Activated T-cell treated with anti-CD3 and anti-CD28 coated beads, Interleukin-2, amount 50 U/mL, for 72 hours (primary cell): ENCODE results near the gene FCER1G. TPM values are rescaled to one million over a fixed set of nuclear protein-coding genes. Genes with fewer than 3 reads are reported as not detected.
"Not testable (repeated sequence)": the region's sequence is repeated elsewhere in the genome, so short reads cannot be mapped to it uniquely, and the experiment has no call there.

Source experiments
- ATAC-seq, 2 donors: fragments of 150-1000 bp; cut with Tn5 transposase; replicated peaks in 1 of 2; 2 replicates each; pipeline ENCODE4 v1.10.0; 2021; ENCODE audit warnings: moderate library complexity in 2 of 2, mild to moderate bottlenecking in 1 of 2
- DNase-seq, 2 donors: peaks; one replicate each; pipeline ENCODE4 v3.0.0; 2021 to 2022; ENCODE audit warnings: mixed read lengths in 1 of 2
- H3K27ac Mint-ChIP-seq: one replicate; pipeline ENCODE4 v1.8.0; 2022; ENCODE audit warnings: mild to moderate bottlenecking, moderate library complexity, mixed read lengths
- H3K27me3 Mint-ChIP-seq: one replicate; pipeline ENCODE4 v1.8.0; 2022; ENCODE audit warnings: low read depth, mixed read lengths
- H3K36me3 Mint-ChIP-seq, 2 donors: one replicate each; pipeline ENCODE4 v1.8.0; 2022; ENCODE audit warnings: mixed read lengths in 2 of 2, mild to moderate bottlenecking in 1 of 2; ENCODE audit not compliant: insufficient read depth in 2 of 2
- H3K4me1 Mint-ChIP-seq: one replicate; pipeline ENCODE4 v1.8.0; 2022; ENCODE audit warnings: low read depth, mixed read lengths
- H3K4me3 Mint-ChIP-seq, 2 donors: one replicate each; pipeline ENCODE4 v1.8.0; 2022; ENCODE audit warnings: mild to moderate bottlenecking in 2 of 2, mixed read lengths in 2 of 2, moderate library complexity in 2 of 2
- H3K9me3 Mint-ChIP-seq, 2 donors: one replicate each; pipeline ENCODE4 v1.8.0; 2022; ENCODE audit warnings: mixed read lengths in 2 of 2
- total RNA-seq, 2 donors: library from RNA; stranded (reverse); gene quantifications; one replicate each; pipeline ENCODE4 v1.2.3, GENCODE V29; 2022

Gene FCER1G
- total RNA-seq, 2 donors from 2014 or later, result 1.8 to 3.7 TPM

- peaks cover 1% of the 10 kb centered on the region in 2 donors for H3K36me3 Mint-ChIP-seq
- no peak overlapping the region for H3K27ac Mint-ChIP-seq
- peaks cover 48% of the 10 kb centered on the region for H3K4me1 Mint-ChIP-seq
- no peak for ATAC-seq
- no peaks in the 10 kb centered on the region for H3K27me3 Mint-ChIP-seq
- no peaks in the 10 kb centered on the region for H3K9me3 Mint-ChIP-seq
- no peak for DNase-seq
- no peak overlapping the region for H3K4me3 Mint-ChIP-seq
Observed at GRCh38 chr1:161222175-161223019, 7.3 kb downstream of the FCER1G start.

DNA sequence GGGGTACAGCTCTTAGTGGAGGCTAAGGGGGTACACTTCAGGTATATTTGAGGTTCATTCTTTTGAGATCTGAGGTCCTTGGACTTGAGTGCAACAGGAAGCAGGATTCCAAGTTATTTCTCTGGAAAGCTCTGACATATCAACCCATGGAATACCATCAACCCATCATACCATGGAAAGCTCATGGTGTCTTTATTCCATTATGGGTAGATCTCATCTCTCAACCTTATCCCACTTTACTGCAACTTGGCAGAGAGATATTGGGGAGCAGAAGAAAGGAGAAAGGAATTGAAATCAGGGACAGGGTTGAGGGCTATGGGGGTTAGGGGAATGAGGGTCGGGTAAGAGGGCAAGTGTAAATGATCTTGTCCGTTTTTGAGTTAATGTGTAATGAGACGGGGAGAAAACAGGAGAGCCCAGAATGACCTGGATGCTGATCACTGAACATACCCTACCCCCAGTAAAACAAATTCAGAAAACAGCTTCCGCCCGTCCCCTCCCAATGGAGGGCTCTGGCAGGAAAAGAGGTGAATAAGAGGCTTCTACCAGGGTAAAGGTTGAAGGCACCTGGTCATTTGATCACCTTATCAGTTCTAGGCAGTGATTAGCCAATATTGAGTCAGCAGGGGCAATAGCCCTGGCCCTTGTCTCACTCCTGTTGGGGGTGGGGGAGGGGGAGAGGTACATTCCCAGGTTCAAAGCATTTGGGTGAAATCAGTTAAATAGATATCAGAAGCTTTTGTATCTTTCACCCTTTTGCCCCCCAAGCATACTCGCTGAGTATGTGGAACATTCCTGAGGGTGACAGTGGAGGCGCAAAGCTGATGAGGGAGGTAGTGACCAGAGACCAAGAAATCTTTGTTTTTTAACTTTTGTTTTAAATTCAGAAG, 9.0 kb downstream of the FCER1G start:
- Mint-ChIP-seq H3K27me3 (no peaks in the 10 kb centered on the region), H3K4me3 (no peak overlapping the region), H3K4me1 (peaks cover 42% of the 10 kb centered on the region), H3K27ac (no peak overlapping the region), H3K36me3 (peaks cover 1% of the 10 kb centered on the region in 2 donors), H3K9me3 (no peaks in the 10 kb centered on the region)
- no peak for DNase-seq
- no peak for ATAC-seq

- H3K9me3 Mint-ChIP-seq, H3K4me3 Mint-ChIP-seq, H3K27me3 Mint-ChIP-seq, H3K36me3 Mint-ChIP-seq, ATAC-seq, H3K27ac Mint-ChIP-seq, DNase-seq: not testable (repeated sequence)
- H3K4me1 Mint-ChIP-seq, result peaks cover 35% of the 10 kb centered on the region
Observed at GRCh38 chr1:161224695-161225087, 9.6 kb downstream of the FCER1G start.

DNA sequence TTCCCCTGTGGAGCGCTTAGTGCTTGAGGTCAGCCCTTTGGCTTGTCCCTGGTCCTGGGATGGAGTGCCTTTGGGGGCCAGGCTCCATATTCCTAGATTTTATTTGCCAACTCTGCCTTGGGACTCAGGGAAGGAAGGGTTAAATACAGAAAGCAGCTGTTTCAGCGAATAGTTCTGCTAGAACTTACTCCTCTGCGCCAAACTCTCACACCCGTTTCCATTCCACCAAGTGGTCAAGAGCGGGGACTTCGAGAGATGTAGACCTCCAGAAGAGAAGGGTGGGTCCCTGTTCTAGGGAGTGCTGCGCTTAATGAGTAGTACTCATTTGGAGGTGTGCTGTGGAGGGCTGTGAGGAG, 10.1 kb downstream of the FCER1G start:
- Mint-ChIP-seq H3K9me3 (no peaks in the 10 kb centered on the region), H3K4me1 (peaks cover 31% of the 10 kb centered on the region), H3K27ac (peak overlapping the region; percentile 25), H3K27me3 (no peaks in the 10 kb centered on the region), H3K36me3 (peaks cover 1% of the 10 kb centered on the region in 2 donors), H3K4me3 (peak overlapping the region in 1 of 2 donors; percentile 17)
- ATAC-seq, result peak; percentile 10 to 16
- no peak for DNase-seq

DNA sequence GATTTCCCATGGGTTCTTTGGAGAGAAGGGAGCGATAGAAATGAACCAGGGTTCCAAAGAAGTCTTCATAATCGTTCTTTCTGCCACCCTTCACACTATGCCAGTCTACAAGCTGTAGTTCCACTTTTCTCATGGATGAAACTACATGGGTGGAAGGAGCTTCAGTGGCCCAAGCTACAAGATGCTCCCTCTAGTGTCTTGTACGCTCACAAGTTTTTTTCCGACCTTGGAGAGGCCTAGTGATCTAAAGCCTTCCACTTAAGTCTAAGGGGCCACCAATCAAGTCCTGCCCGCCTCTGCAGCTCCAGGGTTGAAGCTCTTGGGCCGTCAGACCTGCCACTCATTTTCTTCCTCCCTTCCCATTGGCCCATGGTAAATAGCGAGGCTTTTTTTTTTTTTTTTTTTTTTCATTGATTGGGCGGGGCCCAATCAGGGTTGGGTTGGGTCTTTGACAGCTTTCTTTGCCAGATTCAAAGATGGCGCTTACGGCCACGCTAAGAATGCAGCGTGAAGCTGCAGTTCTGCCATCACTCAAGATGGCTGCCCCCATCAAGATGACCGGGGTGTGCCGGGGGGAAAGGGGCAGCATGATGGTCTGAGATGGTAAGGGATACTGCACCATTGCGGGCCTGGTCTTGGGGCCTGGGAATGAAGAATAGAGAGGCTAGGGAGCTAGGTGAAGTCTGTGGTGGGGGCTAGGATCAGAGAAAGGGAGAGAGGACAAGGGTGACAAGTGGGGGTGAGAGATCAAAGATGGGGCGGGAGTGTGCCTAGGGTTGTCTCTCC, 10.6 kb downstream of the FCER1G start, which contains the start of gene TOMM40L:
Gene TOMM40L (plus strand): TSS at position 527 of the 786 bp plus-strand sequence. CDS start 430 bp downstream, outside the sequence.
- H3K27me3 Mint-ChIP-seq, result no peaks in the 10 kb centered on the region

GRCh38 chr1:161226320-161226711, 11.2 kb downstream of the FCER1G start:
- Mint-ChIP-seq H3K4me3 (peak overlapping the region; percentile 94 to 100), H3K9me3 (no peaks in the 10 kb centered on the region), H3K27ac (peak overlapping the region; percentile 92), H3K36me3 (peaks cover 1% of the 10 kb centered on the region in 2 donors), H3K4me1 (peaks cover 34% of the 10 kb centered on the region), H3K27me3 (no peaks in the 10 kb centered on the region)
- DNase-seq (no peak), ATAC-seq (no peak)

More for the DNA sequence above, 10.6 kb downstream of the FCER1G start, which contains the start of gene TOMM40L:
- H3K4me3 Mint-ChIP-seq, result peak within 1 kb of the TSS; percentile 94 to 100
- peak; percentile 88 to 93 for DNase-seq
- H3K27ac Mint-ChIP-seq, result peak within 1 kb of the TSS; percentile 92
- no peaks in the 10 kb centered on the region for H3K9me3 Mint-ChIP-seq
- H3K36me3 Mint-ChIP-seq, result peaks cover 1% of the 10 kb centered on the region in 2 donors
- peaks cover 31% of the 10 kb centered on the region for H3K4me1 Mint-ChIP-seq
- ATAC-seq, result peak; percentile 98

DNA sequence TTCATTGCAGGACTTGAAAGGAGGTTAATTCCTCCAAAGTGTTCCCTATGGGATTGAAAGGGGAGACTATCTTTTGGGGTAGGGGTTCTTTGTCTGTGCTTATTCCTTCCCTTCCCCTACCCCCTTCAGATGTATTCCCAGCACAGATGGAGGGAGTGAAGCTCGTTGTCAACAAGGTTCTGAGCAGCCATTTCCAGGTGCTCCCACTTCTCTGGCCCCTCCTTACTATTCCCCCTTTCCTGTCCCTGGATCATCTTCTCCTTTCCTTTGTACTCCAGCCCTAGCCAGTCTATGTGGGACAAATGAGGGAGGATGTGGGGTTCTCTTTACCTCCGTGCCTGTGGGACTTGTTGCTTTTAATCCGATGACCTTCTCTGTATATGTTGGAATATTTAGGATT, 11.7 kb downstream of the FCER1G start:
- H3K4me3 Mint-ChIP-seq, result peak overlapping the region; percentile 94 to 100
- ATAC-seq (no peak), DNase-seq (no peak)
- peaks cover 34% of the 10 kb centered on the region for H3K4me1 Mint-ChIP-seq
- H3K9me3 Mint-ChIP-seq, result no peaks in the 10 kb centered on the region
- H3K27ac Mint-ChIP-seq, result no peak overlapping the region
- H3K36me3 Mint-ChIP-seq, result peaks cover 1% of the 10 kb centered on the region in 2 donors
- H3K27me3 Mint-ChIP-seq, result no peaks in the 10 kb centered on the region

GRCh38 chr1:161227196-161227871, 12.2 kb downstream of the FCER1G start:
- Mint-ChIP-seq H3K4me3 (peak overlapping the region; percentile 94 to 100), H3K27ac (peak overlapping the region; percentile 58), H3K36me3 (peaks cover 1% of the 10 kb centered on the region in 2 donors), H3K27me3 (no peaks in the 10 kb centered on the region), H3K4me1 (peaks cover 34% of the 10 kb centered on the region), H3K9me3 (no peaks in the 10 kb centered on the region)
- peak; percentile 87 to 90 for DNase-seq
- ATAC-seq, result peak; percentile 39 to 52

DNA sequence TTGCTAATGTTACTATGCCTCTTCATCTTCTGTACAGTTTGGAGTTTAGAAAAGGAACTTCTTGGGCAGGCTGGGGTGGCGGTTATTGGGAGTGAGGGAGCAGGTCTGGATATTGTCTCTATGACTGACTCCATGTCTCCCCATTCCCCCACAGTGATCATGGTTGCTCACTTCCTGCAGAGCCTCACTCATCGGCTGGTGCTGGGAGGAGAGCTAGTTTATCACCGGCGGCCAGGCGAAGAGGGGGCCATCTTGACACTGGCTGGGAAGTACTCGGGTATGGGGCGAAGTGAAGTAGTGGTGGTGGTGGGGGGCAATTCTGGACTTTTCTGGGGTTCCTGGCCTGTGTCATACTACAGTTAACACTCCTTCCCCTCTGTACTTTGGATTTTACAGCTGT, 12.9 kb downstream of the FCER1G start:
- peak overlapping the region; percentile 94 to 100 for H3K4me3 Mint-ChIP-seq
- H3K27me3 Mint-ChIP-seq, result no peaks in the 10 kb centered on the region
- H3K4me1 Mint-ChIP-seq, result peaks cover 34% of the 10 kb centered on the region
- ATAC-seq (no peak), DNase-seq (no peak)
- H3K36me3 Mint-ChIP-seq, result peaks cover 1% of the 10 kb centered on the region in 2 donors
- no peaks in the 10 kb centered on the region for H3K9me3 Mint-ChIP-seq
- H3K27ac Mint-ChIP-seq, result peak overlapping the region; percentile 58

DNA sequence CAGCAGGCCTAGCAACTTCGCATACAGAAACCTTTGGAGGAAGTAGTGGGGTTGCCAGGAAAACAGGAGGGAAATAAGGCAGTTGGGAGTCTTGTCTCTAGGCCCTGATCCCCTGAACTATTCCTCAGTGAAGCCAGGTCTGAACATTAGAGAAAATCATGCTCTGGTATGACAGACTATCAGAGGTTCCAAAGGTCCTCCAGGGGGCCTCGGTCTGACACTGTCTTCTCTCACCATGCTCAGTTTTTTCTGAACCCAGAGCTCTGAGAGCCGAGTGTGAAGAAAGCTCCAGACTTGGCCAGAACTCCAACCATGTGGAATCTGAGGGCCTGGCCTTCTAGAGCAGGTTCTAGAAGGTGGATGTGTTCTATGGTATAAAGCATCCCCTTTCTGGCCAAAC, 14.8 kb downstream of the FCER1G start:
- no peak for ATAC-seq
- Mint-ChIP-seq H3K27me3 (no peaks in the 10 kb centered on the region), H3K27ac (no peak overlapping the region), H3K36me3 (peaks cover 1% of the 10 kb centered on the region in 2 donors), H3K9me3 (no peaks in the 10 kb centered on the region), H3K4me1 (peaks cover 34% of the 10 kb centered on the region), H3K4me3 (no peak overlapping the region)
- DNase-seq, result no peak

DNA sequence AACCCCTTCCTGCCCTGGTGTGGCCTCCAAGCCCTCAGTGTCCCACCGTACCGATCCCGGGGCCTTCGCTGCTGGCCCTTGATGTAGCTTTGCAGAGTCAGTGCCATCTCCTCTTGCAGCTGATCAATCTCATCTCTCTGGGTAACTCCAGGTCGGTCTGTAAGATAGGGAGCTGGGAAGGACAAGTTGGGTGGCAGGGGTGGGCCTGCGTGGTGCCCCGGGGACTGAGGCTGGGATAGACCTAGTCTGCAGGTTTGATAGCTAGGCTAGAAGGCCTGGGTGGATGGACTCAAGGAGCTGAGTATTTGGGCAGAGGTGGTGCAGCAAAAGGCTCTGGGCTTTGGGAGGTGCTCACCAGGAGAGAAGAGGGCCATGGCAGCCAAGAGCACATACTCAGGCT, 15.7 kb downstream of the FCER1G start:
- H3K36me3 Mint-ChIP-seq, result peaks cover 1% of the 10 kb centered on the region in 2 donors
- H3K4me3 Mint-ChIP-seq, result no peak overlapping the region
- ATAC-seq (no peak), DNase-seq (no peak)
- no peak overlapping the region for H3K27ac Mint-ChIP-seq
- H3K27me3 Mint-ChIP-seq, result no peaks in the 10 kb centered on the region
- H3K9me3 Mint-ChIP-seq, result no peaks in the 10 kb centered on the region
- peaks cover 30% of the 10 kb centered on the region for H3K4me1 Mint-ChIP-seq

- no peaks in the 10 kb centered on the region for H3K27me3 Mint-ChIP-seq
- H3K36me3 Mint-ChIP-seq, result no peaks in the 10 kb centered on the region
- peaks cover 8% of the 10 kb centered on the region for H3K4me1 Mint-ChIP-seq
- H3K4me3 Mint-ChIP-seq, result no peak overlapping the region
- DNase-seq, result no peak
- no peak overlapping the region for H3K27ac Mint-ChIP-seq
- H3K9me3 Mint-ChIP-seq, result no peaks in the 10 kb centered on the region
- no peak for ATAC-seq
Observed at GRCh38 chr1:161233102-161233501, 18.0 kb downstream of the FCER1G start.
